OCI-LY3 (cell line): ENCODE results near the gene NLRC5.

Experiments
- H2AFZ ChIP-seq: fragments of 200-600, 300-600 bp; shearing (Covaris generic); 2 replicates; pipeline ENCODE4 v1.6.0; 2014; ENCODE audit warnings: antibody characterized with exemption, low read depth, low read length
- H3K27ac ChIP-seq: fragments of 200-600, 300-600 bp; sonication (generic); 2 replicates; pipeline ENCODE4 v1.5.1; 2014; ENCODE audit warnings: mild to moderate bottlenecking, low read length, moderate library complexity, mixed read lengths
- H3K27me3 ChIP-seq: fragments of 200-600, 300-600 bp; sonication (generic); 2 replicates; pipeline ENCODE4 v1.6.1; 2014; ENCODE audit warnings: low read depth, low read length, mixed read lengths
- H3K36me3 ChIP-seq: fragments of 200-600, 300-600 bp; sonication (generic); replicated peaks from 2 replicates; pipeline ENCODE3; 2014; ENCODE audit warnings: low read depth, low read length, mixed read lengths
- H3K4me1 ChIP-seq: fragments of 300-600, 200-600 bp; sonication (generic); 2 replicates; pipeline ENCODE4 v1.6.1; 2014; ENCODE audit warnings: low read length, mixed read lengths
- H3K4me2 ChIP-seq: fragments of 200-600, 300-600 bp; sonication (generic); 2 replicates; pipeline ENCODE4 v1.6.1; 2014; ENCODE audit warnings: low read length, mixed read lengths
- H3K4me3 ChIP-seq: fragments of 300-600, 200-600 bp; sonication (generic); 2 replicates; pipeline ENCODE4 v1.5.1; 2014; ENCODE audit warnings: antibody characterized with exemption, mild to moderate bottlenecking, low read length, moderate library complexity
- H3K79me2 ChIP-seq: fragments of 300-600, 200-600 bp; shearing (Covaris generic); 2 replicates; pipeline ENCODE4 v1.6.1; 2014; ENCODE audit warnings: mild to moderate bottlenecking, low read length, mixed read lengths
- H3K9ac ChIP-seq: fragments of 300-600, 200-600 bp; shearing (Covaris generic); 2 replicates; pipeline ENCODE4 v1.6.0; 2014; ENCODE audit warnings: mild to moderate bottlenecking, low read length, moderate library complexity
- H3K9me3 ChIP-seq: fragments of 200-600, 300-600 bp; shearing (Covaris generic); 2 replicates; pipeline ENCODE4 v1.6.1; 2014; ENCODE audit warnings: low read length, mixed read lengths; ENCODE audit not compliant: insufficient read depth
- H4K20me1 ChIP-seq: fragments of 200-600, 300-600 bp; sonication (generic); 2 replicates; pipeline ENCODE4 v1.6.1; 2016; ENCODE audit warnings: low read length, mixed read lengths; ENCODE audit not compliant: insufficient read depth
- EZH2phosphoT487 ChIP-seq: fragments of 200-600 bp; shearing (Covaris generic); IDR thresholded peaks from 2 replicates; pipeline ENCODE4 v1.6.1; 2018; ENCODE audit warnings: antibody characterized with exemption, mixed run types, low read depth
- TF ChIP-seq, protein P1 (sequence below): fragments of 200-600, 300-600 bp; sonication (generic); IDR thresholded peaks from 2 replicates; pipeline ENCODE4 v1.5.1; 2014; ENCODE audit warnings: antibody characterized with exemption, low read length, low read depth

NLRC5 gene

GRCh38 chr16:56988948-56989945 lies at the start of gene NLRC5:
TSS of gene NLRC5 (plus strand) at chr16:56989557. CDS start at chr16:57020713, 31,156 bp downstream.
- no peaks in the 10 kb centered on the region for H3K27me3 ChIP-seq
- peaks cover 47% of the 10 kb centered on the region for H3K79me2 ChIP-seq
- H3K4me1 ChIP-seq: peaks cover 18% of the 10 kb centered on the region
- peak within 1 kb of the TSS; percentile 79 for H2AFZ ChIP-seq
- TF ChIP-seq, protein P1, sequence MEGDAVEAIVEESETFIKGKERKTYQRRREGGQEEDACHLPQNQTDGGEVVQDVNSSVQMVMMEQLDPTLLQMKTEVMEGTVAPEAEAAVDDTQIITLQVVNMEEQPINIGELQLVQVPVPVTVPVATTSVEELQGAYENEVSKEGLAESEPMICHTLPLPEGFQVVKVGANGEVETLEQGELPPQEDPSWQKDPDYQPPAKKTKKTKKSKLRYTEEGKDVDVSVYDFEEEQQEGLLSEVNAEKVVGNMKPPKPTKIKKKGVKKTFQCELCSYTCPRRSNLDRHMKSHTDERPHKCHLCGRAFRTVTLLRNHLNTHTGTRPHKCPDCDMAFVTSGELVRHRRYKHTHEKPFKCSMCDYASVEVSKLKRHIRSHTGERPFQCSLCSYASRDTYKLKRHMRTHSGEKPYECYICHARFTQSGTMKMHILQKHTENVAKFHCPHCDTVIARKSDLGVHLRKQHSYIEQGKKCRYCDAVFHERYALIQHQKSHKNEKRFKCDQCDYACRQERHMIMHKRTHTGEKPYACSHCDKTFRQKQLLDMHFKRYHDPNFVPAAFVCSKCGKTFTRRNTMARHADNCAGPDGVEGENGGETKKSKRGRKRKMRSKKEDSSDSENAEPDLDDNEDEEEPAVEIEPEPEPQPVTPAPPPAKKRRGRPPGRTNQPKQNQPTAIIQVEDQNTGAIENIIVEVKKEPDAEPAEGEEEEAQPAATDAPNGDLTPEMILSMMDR: no peak
- TF ChIP-seq EZH2phosphoT487: no peak
- H3K4me3 ChIP-seq: peak within 1 kb of the TSS; percentile 85
- H3K36me3 ChIP-seq: peaks cover 15% of the 10 kb centered on the region
- H3K9ac ChIP-seq: peak within 1 kb of the TSS; percentile 84
- no peaks in the 10 kb centered on the region for H4K20me1 ChIP-seq
- peak within 1 kb of the TSS; percentile 88 for H3K4me2 ChIP-seq
- peak within 1 kb of the TSS; percentile 47 for H3K27ac ChIP-seq
- no peaks in the 10 kb centered on the region for H3K9me3 ChIP-seq

GRCh38 chr16:56939801-56940200 lies 49.6 kb upstream of the NLRC5 start:
- Histone ChIP-seq H3K36me3 (peaks cover 85% of the 10 kb centered on the region), H3K4me2 (peak overlapping the region; percentile 57), H3K9ac (no peak overlapping the region)

GRCh38 chr16:56941092-56941491 lies 48.3 kb upstream of the NLRC5 start:
- TF ChIP-seq EZH2phosphoT487: no peak
- TF ChIP-seq, protein P1: no peak
- H3K27me3 ChIP-seq: no peaks in the 10 kb centered on the region
- no peaks in the 10 kb centered on the region for H3K9me3 ChIP-seq
- peaks cover 61% of the 10 kb centered on the region for H4K20me1 ChIP-seq
- peaks cover 75% of the 10 kb centered on the region for H3K36me3 ChIP-seq
- peak overlapping the region; percentile 73 for H3K27ac ChIP-seq
- peak overlapping the region; percentile 20 for H3K9ac ChIP-seq
- peak overlapping the region; percentile 57 for H3K4me2 ChIP-seq
- H3K79me2 ChIP-seq: peaks cover 58% of the 10 kb centered on the region
- peak overlapping the region; percentile 9; the same call in 1 of the 2 replicates for H3K4me3 ChIP-seq
- peaks cover 99% of the 10 kb centered on the region for H3K4me1 ChIP-seq
- H2AFZ ChIP-seq: no peak overlapping the region

More at GRCh38 chr16:56939801-56940200, 49.6 kb upstream of the NLRC5 start:
- Histone ChIP-seq H3K79me2 (peaks cover 71% of the 10 kb centered on the region), H4K20me1 (peaks cover 74% of the 10 kb centered on the region), H3K9me3 (no peaks in the 10 kb centered on the region), H2AFZ (no peak overlapping the region), H3K27me3 (no peaks in the 10 kb centered on the region), H3K27ac (peak overlapping the region; percentile 73; the same call in 1 of the 2 replicates), H3K4me1 (peaks cover 99% of the 10 kb centered on the region), H3K4me3 (no peak overlapping the region)
- no peak for TF ChIP-seq EZH2phosphoT487
- TF ChIP-seq, protein P1: no peak

GRCh38 chr16:56941856-56942331 lies 47.5 kb upstream of the NLRC5 start:
- H3K4me2 ChIP-seq: peak overlapping the region; percentile 68
- H3K9ac ChIP-seq: peak overlapping the region; percentile 6; the same call in 1 of the 2 replicates
- H3K27me3 ChIP-seq: no peaks in the 10 kb centered on the region
- H3K4me3 ChIP-seq: peak overlapping the region; percentile 21
- H3K27ac ChIP-seq: peak overlapping the region; percentile 97
- no peaks in the 10 kb centered on the region for H3K9me3 ChIP-seq
- peaks cover 50% of the 10 kb centered on the region for H3K79me2 ChIP-seq
- H3K36me3 ChIP-seq: peaks cover 73% of the 10 kb centered on the region
- TF ChIP-seq EZH2phosphoT487: no peak
- TF ChIP-seq, protein P1: no peak
- H4K20me1 ChIP-seq: peaks cover 53% of the 10 kb centered on the region
- H2AFZ ChIP-seq: no peak overlapping the region
- H3K4me1 ChIP-seq: peaks cover 97% of the 10 kb centered on the region
